ENCODE data around the gene PIP5K1C.
"Not testable (repeated sequence)": the region's sequence is repeated elsewhere in the genome, so short reads cannot be mapped to it uniquely, and the experiment has no call there.

Gene PIP5K1C

DNA sequence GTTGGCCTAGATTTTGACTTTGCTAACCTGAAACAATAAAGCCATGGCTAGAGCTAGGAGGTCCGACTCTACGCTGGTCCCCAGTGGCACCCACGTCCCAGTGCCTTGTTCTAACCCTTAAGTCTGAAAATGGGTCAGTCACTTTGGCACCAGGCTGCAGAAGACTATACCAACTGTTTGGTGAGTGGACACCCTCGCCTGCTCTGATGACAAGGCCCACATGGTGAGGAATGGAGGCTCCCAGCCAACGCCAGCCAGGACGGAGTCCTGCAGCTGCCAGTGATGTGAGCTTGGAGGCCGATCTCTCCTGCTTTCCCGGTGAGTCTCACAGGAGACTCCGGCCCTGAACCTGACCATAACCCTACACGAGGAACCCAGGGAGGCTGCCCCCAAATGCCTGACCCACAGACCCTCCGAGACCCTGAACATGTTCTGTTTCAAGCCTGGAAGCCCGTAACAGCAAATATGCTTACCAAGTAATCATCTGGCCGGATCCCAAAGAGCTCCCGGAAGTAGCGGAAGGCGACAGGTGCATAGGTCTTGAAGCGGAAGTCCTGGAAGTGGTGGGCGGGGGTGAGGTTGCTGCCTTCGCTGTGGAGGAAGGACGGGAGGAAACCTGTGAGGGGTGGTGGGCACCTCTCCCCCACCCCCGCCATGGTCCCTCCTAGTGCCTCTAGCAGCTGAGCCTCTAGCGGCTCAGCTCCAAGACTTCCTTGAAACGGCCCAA is 39.6 kb downstream of the PIP5K1C start:
- no peak for DNase-seq (ENCODE audit: low spot score)

DNA sequence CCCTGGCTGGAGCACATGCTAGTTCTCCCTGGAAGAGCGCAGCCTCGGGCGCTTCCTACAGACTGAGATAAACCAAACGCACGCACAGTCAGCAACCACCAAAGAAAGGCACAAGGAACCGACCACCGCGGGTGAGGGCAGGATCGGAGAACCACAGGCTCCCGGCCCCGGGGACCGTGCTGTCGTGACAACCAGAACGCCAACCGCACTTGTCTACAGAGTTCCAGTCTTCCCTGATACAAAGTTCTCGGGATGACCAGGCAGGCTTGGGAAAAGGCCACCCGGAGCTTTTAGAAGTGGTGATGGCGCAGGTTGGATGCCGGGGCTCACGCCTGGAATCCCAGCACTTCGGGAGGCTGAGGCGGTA is 40.5 kb downstream of the PIP5K1C start:
- no peak for DNase-seq (ENCODE audit: low spot score)

DNA sequence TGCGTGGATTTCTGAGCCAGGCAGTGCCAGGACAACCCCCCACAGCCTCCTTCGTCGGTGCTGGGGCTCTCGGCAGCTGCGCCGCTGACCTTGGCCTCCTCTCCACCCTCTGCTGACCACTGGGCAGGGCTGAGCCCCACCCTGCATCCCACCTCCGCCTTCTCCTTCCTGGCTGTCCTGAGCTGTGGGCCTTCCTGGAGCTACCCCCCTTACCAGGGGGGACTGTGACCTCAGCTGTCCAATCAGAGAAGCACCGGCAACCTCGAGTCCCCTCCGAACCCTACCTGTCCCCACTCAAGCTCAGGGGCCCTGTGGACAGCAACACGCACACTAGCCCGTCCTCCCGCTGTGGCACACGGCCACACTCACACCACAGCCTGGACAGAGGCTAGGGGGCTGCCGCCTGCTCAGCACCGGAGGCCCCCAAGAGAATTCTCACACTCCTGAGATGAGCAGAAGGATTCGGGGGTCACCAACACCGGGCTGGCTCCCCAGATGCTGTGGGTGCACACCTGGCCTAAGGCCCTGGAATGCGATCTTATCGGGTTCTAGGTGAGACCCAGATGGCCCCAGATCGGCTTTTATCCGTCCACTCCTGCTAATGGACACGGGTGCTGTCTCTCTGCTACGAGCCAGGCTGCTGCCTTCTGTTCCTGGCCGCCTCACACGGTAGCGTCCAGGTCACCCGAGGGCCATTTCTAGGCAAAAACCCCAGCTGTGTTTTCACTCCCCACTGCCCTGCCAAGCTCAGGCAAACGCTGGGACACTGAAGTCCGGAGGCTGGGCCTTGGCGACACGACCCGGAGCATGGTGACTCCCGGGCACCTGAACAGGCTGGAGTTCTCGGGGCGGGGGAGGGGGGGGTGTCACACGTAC is 41.2 kb downstream of the PIP5K1C start:
- no peak for DNase-seq (ENCODE audit: low spot score)

GRCh38 chr19:3658004-3658869 is 42.0 kb downstream of the PIP5K1C start:
- no peak for DNase-seq (ENCODE audit: low spot score)

DNA sequence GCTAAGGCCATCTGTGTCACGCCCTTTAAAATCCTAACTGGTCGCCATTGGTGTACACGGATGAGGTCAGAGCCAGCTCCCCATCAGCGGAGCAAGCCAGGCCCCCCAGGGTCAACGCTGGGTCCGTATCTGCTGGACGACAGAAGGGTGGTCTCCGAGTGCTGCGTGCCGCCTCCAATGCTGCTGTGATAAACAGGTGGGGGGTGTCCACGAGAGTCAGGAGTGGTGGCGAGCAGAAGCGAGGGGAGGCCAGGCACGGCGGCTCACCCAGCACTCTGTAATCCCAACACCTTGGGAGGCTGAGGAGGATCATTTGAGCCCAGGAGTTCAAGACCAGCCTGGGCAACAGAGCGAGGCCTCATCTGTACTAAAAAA is 42.9 kb downstream of the PIP5K1C start:
- no peak for DNase-seq (ENCODE audit: low spot score)

DNA sequence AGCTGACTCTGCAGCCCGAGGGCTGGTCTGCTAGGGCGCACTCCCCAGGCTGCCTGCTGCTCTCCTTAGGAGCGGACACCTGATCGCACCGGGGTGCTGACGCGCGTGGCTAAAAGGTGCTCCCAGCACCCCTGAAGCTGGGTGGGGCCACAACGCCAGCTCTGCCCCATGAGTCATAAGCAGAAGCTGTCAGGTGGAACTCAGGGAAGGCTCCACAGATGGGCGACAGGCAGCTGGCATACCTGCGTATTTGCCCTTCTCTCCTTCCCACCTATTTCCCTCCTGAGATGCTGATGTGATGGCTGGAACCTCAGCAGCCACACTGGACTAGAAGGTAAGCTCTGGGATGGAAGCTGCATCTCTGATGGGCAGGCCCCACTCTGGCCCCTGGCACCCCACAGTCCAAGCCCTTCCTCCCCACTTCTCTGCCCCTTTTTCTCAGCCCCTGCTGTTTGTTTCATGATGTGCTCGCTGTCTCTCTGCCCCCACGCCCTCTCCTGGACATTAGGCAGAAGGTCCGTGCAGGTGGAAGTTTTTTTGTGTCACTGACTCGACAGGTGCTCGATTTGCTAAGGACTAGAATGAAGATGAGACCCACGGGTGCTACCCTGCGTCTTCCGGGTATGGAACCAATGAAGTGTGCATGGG is 43.4 kb downstream of the PIP5K1C start:
- no peak for DNase-seq (ENCODE audit: low spot score)

- no peak for DNase-seq (ENCODE audit: low spot score)
Observed at GRCh38 chr19:3656073-3656746, 44.1 kb downstream of the PIP5K1C start.

DNA sequence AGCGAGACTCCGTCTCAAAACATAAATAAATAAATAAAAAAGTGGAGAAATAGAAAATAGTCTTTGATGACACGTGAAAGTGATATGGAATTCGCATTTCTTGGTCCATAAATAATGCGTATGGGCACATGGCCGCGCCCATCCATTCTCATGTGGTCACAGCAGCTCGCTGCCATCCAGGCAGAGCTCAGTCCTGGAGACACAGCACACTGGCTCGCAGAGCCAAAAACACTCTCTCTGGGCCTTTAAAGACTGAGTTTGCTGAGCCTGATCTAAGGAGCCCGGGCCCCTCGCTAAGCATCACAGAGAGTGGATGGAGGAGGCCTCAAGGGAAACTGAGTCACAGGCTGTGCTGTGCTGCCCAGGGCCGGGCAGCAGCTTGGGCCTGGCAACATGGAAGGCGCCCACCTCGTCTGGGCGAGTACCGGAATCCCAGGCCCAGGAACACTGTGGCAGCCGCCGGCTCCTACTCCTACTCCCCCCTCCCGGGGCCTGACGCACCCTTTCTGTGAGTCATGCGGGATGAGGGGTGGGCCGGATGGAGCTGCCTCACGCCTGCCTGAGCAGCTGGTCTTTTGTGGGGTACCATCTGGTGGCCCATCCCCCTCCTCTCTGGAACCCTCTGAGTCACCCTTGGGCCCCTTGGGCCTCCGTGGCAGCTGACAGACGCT is 44.7 kb downstream of the PIP5K1C start:
- DNase-seq (ENCODE audit: low spot score) = no peak

DNA sequence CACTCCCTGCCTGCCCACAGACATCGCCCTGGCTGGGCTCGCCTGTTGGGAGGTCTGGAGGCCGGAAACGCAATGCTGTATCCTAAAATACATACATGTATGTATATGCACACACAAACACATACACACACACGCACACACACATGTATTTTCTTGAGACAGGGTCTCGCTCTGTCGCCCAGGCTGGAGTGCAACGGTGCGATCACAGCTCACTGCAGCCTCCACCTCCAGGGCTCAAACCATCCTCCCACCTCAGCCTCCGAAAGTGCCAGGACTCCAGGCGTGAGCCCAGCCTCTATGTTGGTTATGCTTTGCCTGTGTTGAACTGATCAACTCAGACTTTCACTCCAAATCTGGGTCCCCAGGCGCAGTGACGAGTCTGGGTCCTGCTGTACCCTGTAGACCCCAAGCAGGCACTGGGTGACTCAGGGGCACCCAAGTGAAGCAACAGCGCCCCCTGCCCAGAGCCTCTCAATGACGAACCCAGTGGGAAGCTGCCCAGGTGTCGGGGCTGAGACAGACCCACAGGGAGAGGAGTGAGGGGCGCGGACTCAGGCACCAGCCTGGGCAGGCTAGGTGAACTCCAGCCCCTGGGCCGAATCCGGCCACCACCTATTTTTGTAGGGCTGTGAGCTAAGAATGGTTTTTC is 46.3 kb downstream of the PIP5K1C start:
- DNase-seq (ENCODE audit: low spot score) = peak; percentile 55

DNA sequence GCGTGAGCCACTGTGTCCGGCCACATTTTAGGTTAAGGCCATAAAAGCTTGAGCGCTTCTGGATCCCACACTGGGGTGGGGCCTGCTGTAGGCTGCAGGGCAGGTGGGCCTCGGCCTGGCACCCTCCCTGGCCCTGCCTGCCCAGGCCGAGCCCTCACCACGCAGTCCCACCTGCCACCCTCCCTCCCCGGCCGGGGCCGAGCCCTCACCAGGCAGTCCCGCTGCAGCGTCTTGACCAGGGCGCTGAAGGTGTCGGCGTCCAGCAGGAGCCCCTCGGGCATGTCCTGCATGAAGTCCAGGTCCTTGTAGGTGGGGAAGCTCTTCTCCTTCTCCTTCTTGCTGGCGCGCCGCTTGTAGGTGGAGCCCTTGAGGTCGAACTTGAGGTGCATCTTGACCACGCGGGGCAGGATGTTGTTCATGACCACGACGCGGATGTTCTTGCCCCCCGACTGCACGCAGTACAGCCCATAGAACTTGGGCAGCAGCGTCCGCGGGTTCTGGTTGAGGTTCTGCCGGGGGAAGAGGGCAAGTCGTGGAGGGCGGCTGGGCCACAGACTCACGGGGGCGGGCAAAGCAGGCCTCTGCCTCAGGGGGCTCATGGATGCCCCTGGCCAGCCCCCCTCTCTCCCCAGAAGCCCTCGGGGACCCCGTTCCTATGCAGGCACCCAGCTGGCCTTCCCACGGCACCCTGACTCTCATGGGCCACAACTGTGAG is 47.0 kb downstream of the PIP5K1C start:
- no peak for DNase-seq (ENCODE audit: low spot score)

DNA sequence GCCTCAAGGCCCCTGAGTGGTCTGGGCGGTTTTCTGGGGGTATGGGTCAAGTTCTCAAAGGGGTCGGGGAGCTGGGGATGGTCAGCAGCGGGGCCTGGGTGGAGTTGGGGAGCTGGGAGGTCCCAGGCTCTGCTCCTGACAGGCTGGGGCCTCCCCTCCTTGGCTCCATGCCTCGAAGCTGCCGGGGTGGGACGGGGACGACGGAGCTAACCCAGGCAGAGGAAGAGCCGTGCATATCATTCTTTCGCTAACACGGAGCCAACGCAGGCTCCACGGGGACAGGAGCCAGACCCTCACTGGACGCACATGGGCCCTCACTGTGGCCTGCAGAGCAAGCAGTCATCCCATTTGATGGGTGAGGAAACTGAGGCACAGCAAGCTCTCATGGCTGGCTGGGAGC is 47.8 kb downstream of the PIP5K1C start:
- DNase-seq (ENCODE audit: low spot score) = no peak

DNA sequence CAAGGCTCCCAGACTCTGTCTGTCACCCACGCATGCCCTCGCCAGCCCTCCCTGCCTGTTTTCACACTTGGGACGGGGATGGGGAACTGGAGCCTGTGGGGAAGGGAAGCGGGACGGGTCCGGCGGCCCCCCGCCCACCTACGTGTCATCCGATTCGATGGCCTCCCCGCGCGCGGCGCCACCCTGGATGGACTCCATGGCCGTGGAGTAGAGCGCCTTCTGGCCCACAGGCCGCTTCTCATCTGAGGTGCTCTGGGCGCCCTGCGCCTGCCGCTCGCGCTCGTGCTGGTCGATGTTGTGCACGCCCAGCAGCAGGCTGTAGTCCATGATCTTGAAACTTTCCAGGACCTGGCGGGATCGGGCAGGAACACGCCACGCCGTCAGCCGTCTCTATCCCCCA is 48.6 kb downstream of the PIP5K1C start:
- no peak for DNase-seq (ENCODE audit: low spot score)

- no peak for DNase-seq (ENCODE audit: low spot score)
Observed at GRCh38 chr19:3649888-3650287, 50.4 kb downstream of the PIP5K1C start.

DNA sequence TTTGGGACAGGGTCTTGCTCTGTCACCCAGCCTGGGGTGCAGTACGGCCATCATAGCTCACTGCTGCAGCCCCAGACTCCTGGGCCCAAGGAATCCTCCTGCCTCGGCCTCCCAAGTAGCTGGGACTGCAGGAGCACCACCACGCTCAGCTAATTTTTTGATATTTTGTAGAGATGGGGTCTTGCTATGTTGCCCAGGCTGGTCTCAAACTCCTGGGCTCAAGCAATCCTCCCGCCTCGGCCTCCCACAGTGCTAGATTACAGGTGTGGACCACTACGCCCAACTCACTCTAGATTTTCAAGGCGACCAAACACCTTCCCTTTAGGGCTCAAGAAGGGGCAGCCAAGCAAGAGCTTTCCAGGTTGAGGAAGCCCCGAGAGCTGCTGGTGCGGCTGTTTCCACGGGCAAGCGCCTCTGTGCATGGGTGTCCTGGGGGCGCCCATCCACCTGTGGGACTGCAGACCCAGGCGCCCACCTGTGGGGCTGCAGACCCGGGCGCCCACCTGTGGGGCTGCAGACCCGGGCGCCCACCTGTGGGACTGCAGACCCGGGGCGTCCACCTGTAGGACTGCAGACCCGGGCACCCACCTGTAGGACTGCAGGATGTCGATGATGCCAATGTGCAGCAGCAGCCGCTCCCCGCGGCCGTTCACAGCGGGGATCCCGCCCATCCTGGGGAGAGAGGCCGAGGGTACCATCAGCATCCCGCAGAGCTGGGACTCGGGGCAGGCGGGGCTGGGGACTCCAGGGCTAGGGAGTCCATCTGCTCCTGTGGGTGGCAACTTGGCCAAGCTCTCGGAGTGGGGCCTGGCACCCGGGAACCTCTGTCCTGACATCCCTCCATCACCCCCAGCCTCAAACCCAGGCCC is 52.0 kb downstream of the PIP5K1C start:
- no peak for DNase-seq (ENCODE audit: low spot score)

DNA sequence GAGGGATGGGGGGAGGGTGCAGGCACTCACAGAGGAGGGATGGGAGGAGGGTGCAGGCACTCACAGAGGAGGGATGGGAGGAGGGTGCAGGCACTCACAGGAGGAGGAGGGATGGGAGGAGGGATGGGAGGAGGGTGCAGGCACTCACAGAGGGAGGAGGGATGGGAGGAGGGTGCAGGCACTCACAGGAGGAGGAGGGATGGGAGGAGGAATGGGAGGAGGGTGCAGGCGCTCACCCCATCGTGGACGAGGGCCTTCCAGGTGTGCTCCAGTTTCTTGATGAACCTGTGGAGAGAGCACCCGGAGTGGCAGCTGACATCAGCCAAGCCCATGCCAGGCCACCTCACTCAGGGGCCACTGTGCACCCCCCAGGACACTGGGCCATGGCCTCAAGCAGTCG is 53.2 kb downstream of the PIP5K1C start:
- DNase-seq (ENCODE audit: low spot score) = not testable (repeated sequence)

DNA sequence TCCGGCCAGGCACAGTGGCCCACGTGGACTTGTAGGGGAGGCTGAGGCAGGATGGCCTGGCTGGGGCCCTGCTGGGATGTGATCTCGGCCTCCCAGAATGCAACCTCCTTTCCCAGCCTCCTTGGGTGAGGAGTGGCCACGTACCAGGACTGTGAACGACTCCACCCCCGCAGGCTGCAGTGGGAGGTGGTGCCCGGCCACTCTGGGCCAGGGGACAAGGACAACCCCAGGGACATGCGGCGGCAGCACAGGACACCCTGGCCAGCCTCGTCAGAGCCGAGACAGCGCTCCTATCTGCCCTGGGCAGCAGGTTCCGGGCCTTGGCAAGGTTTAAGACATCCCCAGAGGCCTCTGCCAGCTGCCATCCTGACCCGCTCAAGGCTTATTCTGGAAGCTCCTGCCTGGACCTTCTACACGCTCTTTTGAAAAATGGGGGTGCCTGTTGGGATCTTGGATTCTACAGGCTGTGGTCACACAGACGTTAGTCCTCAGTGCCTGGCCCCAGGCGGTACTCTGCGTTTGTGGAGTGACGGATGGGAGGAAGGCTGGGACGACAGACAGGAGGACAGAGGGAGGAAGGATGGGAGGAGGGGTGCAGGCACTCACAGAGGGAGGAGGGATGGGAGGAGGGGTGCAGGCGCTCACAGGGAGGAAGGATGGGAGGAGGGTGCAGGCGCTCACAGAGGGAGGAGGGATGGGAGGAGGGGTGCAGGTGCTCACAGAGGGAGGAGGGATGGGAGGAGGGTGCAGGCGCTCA is 53.8 kb downstream of the PIP5K1C start:
- no peak for DNase-seq (ENCODE audit: low spot score)

DNA sequence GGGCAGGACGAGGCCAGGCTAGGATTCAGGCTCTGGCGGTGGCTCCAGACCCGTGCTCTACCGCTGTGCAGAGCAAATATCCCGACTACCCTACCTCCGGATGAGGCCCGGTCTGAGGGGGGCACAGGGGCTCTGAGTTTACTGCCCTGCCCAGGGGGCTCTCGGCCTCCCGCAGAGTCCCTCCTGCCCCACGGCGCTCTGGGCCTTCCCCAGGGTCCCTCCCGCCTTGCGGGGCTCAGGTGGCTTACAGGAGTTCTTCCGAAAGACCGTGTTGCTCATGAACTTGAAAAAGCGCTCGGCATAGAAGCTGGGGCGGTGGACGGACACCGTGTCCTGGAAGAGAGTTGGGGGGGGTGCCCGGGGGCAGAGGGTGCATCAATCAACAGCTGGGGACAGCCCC is 54.5 kb downstream of the PIP5K1C start:
- DNase-seq (ENCODE audit: low spot score) = no peak

DNA sequence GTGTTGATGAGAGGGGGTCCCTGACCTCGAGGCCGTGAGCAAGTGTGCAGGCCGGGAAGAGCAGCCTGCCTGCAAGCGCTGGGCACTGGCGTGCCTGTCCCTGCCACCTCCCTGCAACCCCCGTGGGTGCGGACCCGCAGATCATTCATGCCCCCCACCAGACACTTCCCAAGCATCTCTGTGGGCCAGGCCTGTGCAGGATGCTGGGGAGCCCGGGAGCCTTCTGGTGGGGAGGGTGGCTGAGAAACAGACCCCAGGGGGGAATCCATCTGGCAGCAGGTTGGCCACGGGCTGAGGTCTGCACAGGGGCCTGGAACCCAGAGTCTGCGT is 55.2 kb downstream of the PIP5K1C start:
- no peak for DNase-seq (ENCODE audit: low spot score)

Measured in HuH-7 (cell line).